ENCODE results near the gene MARF1. TPM values are rescaled to one million over a fixed set of nuclear protein-coding genes. Genes with fewer than 3 reads are reported as not detected.

Gene MARF1
- polyA plus RNA-seq, 1 donor (not counting 4 experiments of a cell fraction or from before 2014, with no cell fraction given) = 12.5 TPM

- Histone ChIP-seq H3K79me2 (ENCODE audit: control insufficient read depth, insufficient read depth, low read length) (peaks cover 11% of the 10 kb centered on the region), H2AFZ (ENCODE audit: control insufficient read depth, low read length) (no peak overlapping the region), H3K27ac (ENCODE audit: control insufficient read depth, insufficient read depth, low read length) (no peak overlapping the region), H3K36me3 (ENCODE audit: control insufficient read depth in 2 of 2, extremely low read depth in 1 of 2, insufficient read depth in 2 of 2, low read length in 2 of 2) (peaks cover 26 to 29% of the 10 kb centered on the region in 2 experiments), H3K9ac (ENCODE audit: control insufficient read depth, extremely low read depth, insufficient read depth, low read length) (no peak overlapping the region), H3K9me1 (ENCODE audit: control insufficient read depth, extremely low read depth, insufficient read depth, low read length) (no peaks in the 10 kb centered on the region), H4K20me1 (ENCODE audit: control insufficient read depth, extremely low read depth, insufficient read depth, low read length) (no peaks in the 10 kb centered on the region), H3K4me3 (ENCODE audit: control insufficient read depth in 2 of 3, extremely low read depth in 1 of 3, insufficient read depth in 2 of 3, low read depth in 1 of 3, low read length in 3 of 3) (no peak overlapping the region), H3K9me3 (ENCODE audit: control insufficient read depth, low read depth, low read length) (no peaks in the 10 kb centered on the region), H3K4me1 (ENCODE audit: control insufficient read depth, extremely low read depth, insufficient read depth, low read length) (no peaks in the 10 kb centered on the region), H3K27me3 (ENCODE audit: control insufficient read depth, extremely low read depth, insufficient read depth, low read length) (no peaks in the 10 kb centered on the region), H3K4me2 (ENCODE audit: control insufficient read depth, extremely low read depth, insufficient read depth, low read depth, low read length) (no peak overlapping the region)
- FAIRE-seq = no peak
- dilution Hi-C loops (cut with MboI; ENCODE audit: extremely low pct_ligation_motif_present, low sequenced_read_pairs) = no loop called here
- TF ChIP-seq EZH2 (IDR thresholded peaks at IDR 0.05; ENCODE audit: low read length) = no peak
- no peak for TF ChIP-seq CTCF (optimal IDR thresholded peaks at IDR 0.05 in 1 of 3, IDR thresholded peaks at IDR 0.05 in 1 of 3, conservative IDR thresholded peaks at IDR 0.05 in 1 of 3; ENCODE audit: extremely low read depth in 1 of 3, insufficient read depth in 2 of 3, low read length in 3 of 3)
- DNase-seq (ENCODE audit: low read depth, low spot score) = no peak
These were observed 7.0 kb downstream of the MARF1 start for GRCh38 chr16:15635926-15636325.

DNA sequence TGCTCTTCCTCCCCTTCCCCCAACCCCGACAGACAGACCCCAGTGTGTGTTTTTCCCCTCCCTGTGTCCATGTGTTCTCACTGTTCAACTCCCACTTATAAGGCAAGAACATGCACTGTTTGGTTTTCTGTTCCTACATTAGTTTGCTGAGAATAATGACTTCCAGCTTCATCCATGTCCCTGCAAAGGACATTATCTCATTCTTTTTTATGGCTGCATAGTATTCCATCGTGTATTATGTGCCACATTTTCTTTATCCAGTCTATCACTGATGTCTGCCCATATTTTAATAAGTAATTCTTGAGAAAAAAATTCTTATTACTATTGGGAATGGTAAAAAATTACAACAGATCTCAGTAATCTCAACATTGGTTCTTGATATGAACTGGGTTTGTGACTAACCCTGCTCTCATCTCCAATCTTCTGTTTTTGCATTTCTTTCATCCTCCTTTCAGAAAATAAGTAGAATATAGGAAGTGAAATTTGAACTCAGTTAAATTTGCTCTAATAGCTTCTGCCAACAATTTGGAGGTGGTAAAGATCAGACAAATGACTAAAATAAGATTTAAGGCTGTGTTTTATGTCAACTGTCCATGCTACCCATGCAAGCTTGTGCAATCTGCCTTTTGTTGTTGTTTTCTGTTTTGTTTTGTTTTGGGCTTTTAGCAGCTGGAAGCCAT lies 11.1 kb downstream of the MARF1 start:
- H3K4me1 ChIP-seq (ENCODE audit: control insufficient read depth, extremely low read depth, insufficient read depth, low read length) = no peaks in the 10 kb centered on the region
- no peak overlapping the region for H3K4me2 ChIP-seq (ENCODE audit: control insufficient read depth, extremely low read depth, insufficient read depth, low read depth, low read length)
- TF ChIP-seq CTCF (optimal IDR thresholded peaks at IDR 0.05 in 1 of 3, IDR thresholded peaks at IDR 0.05 in 1 of 3, conservative IDR thresholded peaks at IDR 0.05 in 1 of 3; ENCODE audit: extremely low read depth in 1 of 3, insufficient read depth in 2 of 3, low read length in 3 of 3) (no peak), EZH2 (IDR thresholded peaks at IDR 0.05; ENCODE audit: low read length) (no peak)
- no peaks in the 10 kb centered on the region for H3K9me1 ChIP-seq (ENCODE audit: control insufficient read depth, extremely low read depth, insufficient read depth, low read length)
- H3K27ac ChIP-seq (ENCODE audit: control insufficient read depth, insufficient read depth, low read length) = no peak overlapping the region
- dilution Hi-C loops (cut with MboI; ENCODE audit: extremely low pct_ligation_motif_present, low sequenced_read_pairs) = no loop called here
- no peaks in the 10 kb centered on the region for H3K27me3 ChIP-seq (ENCODE audit: control insufficient read depth, extremely low read depth, insufficient read depth, low read length)
- H3K9ac ChIP-seq (ENCODE audit: control insufficient read depth, extremely low read depth, insufficient read depth, low read length) = no peak overlapping the region
- DNase-seq (ENCODE audit: low read depth, low spot score) (no peak), FAIRE-seq (no peak)
- peaks cover 27 to 29% of the 10 kb centered on the region in 2 experiments for H3K36me3 ChIP-seq (ENCODE audit: control insufficient read depth in 2 of 2, extremely low read depth in 1 of 2, insufficient read depth in 2 of 2, low read length in 2 of 2)
- no peak overlapping the region for H2AFZ ChIP-seq (ENCODE audit: control insufficient read depth, low read length)
- no peaks in the 10 kb centered on the region for H3K79me2 ChIP-seq (ENCODE audit: control insufficient read depth, insufficient read depth, low read length)
- H3K9me3 ChIP-seq (ENCODE audit: control insufficient read depth, low read depth, low read length) = no peaks in the 10 kb centered on the region
- H3K4me3 ChIP-seq (ENCODE audit: control insufficient read depth in 2 of 3, extremely low read depth in 1 of 3, insufficient read depth in 2 of 3, low read depth in 1 of 3, low read length in 3 of 3) = no peak overlapping the region
- H4K20me1 ChIP-seq (ENCODE audit: control insufficient read depth, extremely low read depth, insufficient read depth, low read length) = no peaks in the 10 kb centered on the region
